GM23338 (cell line): ENCODE data around the gene SUCLG2.

Source experiments
- EZH2 ChIP-seq: fragments of 200-600 bp; sonication (generic); IDR thresholded peaks from one replicate; pipeline ENCODE4 v1.8.0; 2017; ENCODE audit warnings: antibody characterized with exemption, mild to moderate bottlenecking, low read depth; ENCODE audit not compliant: unreplicated experiment
- EZH2phosphoT487 ChIP-seq: fragments of 200-600 bp; sonication (generic); IDR thresholded peaks from one replicate; pipeline ENCODE4 v1.8.1; 2018; ENCODE audit warnings: antibody characterized with exemption; ENCODE audit not compliant: unreplicated experiment
- POLR2AphosphoS5 ChIP-seq: IDR thresholded peaks from 2 replicates; pipeline ENCODE4 v1.6.1; 2016; ENCODE audit warnings: antibody characterized with exemption, low read depth
- TF ChIP-seq, protein P1 (sequence below), 2 experiments: fragments of 200-600 bp in 1 of 2; sonication (generic) in 1 of 2; conservative IDR thresholded peaks; 2 replicates each; pipeline versions ENCODE4 v1.5.1 to v1.6.1; 2016 to 2017; ENCODE audit warnings: antibody characterized with exemption in 2 of 2, low read depth in 2 of 2, mild to moderate bottlenecking in 2 of 2, moderate library complexity in 1 of 2
- TF ChIP-seq, protein P2 (sequence below): IDR thresholded peaks from 2 replicates; pipeline ENCODE4 v1.6.1; 2016; ENCODE audit warnings: antibody characterized with exemption
- TF ChIP-seq, protein P3 (sequence below): IDR thresholded peaks from one replicate; pipeline ENCODE4 v1.6.1; 2018; ENCODE audit warnings: antibody characterized with exemption; ENCODE audit not compliant: unreplicated experiment

DNA sequence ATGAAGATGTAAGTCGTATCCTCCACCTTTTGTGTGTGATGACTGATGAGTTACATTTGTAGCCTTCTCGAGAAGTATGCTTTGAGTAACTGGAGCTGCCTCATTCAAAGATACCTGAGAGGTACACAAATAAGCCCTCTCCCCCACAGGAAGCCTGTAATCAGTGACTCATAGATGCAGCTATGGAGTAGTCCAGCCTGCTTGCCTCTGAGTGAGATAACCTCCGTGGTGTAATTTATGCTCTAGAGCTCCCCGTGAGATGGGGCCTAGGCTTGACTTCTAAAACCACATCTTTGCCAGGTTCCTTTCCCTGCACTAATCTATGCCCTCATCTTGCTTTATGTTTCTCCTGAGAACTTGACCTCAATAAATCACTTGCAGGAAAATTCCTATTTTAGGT, 291.7 kb downstream of the SUCLG2 start:
- TF ChIP-seq, protein P1, sequence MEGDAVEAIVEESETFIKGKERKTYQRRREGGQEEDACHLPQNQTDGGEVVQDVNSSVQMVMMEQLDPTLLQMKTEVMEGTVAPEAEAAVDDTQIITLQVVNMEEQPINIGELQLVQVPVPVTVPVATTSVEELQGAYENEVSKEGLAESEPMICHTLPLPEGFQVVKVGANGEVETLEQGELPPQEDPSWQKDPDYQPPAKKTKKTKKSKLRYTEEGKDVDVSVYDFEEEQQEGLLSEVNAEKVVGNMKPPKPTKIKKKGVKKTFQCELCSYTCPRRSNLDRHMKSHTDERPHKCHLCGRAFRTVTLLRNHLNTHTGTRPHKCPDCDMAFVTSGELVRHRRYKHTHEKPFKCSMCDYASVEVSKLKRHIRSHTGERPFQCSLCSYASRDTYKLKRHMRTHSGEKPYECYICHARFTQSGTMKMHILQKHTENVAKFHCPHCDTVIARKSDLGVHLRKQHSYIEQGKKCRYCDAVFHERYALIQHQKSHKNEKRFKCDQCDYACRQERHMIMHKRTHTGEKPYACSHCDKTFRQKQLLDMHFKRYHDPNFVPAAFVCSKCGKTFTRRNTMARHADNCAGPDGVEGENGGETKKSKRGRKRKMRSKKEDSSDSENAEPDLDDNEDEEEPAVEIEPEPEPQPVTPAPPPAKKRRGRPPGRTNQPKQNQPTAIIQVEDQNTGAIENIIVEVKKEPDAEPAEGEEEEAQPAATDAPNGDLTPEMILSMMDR (conservative IDR thresholded peaks at IDR 0.05; ENCODE audit: low read depth in 2 of 2), result no peak
- TF ChIP-seq EZH2phosphoT487 (no peak), EZH2 (no peak), POLR2AphosphoS5 (no peak)
- TF ChIP-seq, protein P2, sequence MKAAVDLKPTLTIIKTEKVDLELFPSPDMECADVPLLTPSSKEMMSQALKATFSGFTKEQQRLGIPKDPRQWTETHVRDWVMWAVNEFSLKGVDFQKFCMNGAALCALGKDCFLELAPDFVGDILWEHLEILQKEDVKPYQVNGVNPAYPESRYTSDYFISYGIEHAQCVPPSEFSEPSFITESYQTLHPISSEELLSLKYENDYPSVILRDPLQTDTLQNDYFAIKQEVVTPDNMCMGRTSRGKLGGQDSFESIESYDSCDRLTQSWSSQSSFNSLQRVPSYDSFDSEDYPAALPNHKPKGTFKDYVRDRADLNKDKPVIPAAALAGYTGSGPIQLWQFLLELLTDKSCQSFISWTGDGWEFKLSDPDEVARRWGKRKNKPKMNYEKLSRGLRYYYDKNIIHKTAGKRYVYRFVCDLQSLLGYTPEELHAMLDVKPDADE, result no peak
- TF ChIP-seq, protein P3, sequence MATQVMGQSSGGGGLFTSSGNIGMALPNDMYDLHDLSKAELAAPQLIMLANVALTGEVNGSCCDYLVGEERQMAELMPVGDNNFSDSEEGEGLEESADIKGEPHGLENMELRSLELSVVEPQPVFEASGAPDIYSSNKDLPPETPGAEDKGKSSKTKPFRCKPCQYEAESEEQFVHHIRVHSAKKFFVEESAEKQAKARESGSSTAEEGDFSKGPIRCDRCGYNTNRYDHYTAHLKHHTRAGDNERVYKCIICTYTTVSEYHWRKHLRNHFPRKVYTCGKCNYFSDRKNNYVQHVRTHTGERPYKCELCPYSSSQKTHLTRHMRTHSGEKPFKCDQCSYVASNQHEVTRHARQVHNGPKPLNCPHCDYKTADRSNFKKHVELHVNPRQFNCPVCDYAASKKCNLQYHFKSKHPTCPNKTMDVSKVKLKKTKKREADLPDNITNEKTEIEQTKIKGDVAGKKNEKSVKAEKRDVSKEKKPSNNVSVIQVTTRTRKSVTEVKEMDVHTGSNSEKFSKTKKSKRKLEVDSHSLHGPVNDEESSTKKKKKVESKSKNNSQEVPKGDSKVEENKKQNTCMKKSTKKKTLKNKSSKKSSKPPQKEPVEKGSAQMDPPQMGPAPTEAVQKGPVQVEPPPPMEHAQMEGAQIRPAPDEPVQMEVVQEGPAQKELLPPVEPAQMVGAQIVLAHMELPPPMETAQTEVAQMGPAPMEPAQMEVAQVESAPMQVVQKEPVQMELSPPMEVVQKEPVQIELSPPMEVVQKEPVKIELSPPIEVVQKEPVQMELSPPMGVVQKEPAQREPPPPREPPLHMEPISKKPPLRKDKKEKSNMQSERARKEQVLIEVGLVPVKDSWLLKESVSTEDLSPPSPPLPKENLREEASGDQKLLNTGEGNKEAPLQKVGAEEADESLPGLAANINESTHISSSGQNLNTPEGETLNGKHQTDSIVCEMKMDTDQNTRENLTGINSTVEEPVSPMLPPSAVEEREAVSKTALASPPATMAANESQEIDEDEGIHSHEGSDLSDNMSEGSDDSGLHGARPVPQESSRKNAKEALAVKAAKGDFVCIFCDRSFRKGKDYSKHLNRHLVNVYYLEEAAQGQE, result no peak
